Tibial nerve (tissue), 3 donors: ENCODE measurements around the gene C5orf15.

Source experiments
- CTCF ChIP-seq, 5 experiments: fragments of 200-600 bp in 3 of 5; fragments of 450-650 bp in 2 of 5; sonication (generic) in 3 of 5; IDR thresholded peaks; one replicate each; pipeline ENCODE4 v1.5.1; 2016 to 2019; ENCODE audit warnings: antibody characterized with exemption in 5 of 5, mild to moderate bottlenecking in 3 of 5, moderate library complexity in 2 of 5
- POLR2A ChIP-seq, 2 donors: fragments of 450-650 bp; IDR thresholded peaks; one replicate each; pipeline ENCODE4 v1.6.1; 2017; ENCODE audit warnings: antibody characterized with exemption in 2 of 2, mild to moderate bottlenecking in 2 of 2, moderate library complexity in 2 of 2

GRCh38 chr5:133995341-133995740, 26.9 kb upstream of the C5orf15 start:
- TF ChIP-seq POLR2A (IDR thresholded peaks at IDR 0.05): no peak
- TF ChIP-seq CTCF (IDR thresholded peaks at IDR 0.05): no peak
